Central memory CD4-positive, alpha-beta T cell (primary cell): ENCODE measurements around the gene SSH2.
"Not testable (repeated sequence)": the region's sequence is repeated elsewhere in the genome, so short reads cannot be mapped to it uniquely, and the experiment has no call there.

ENCODE experiments used
- DNase-seq: peaks from one replicate; pipeline ENCODE4 v3.0.0; 2022
- total RNA-seq, 3 experiments: gene quantifications; one replicate each; lab custom pipeline; 2026; lab: John Stamatoyannopoulos, UW

The SSH2 gene
- total RNA-seq, result 44.2 to 146 (median 140) reads per million in 3 experiments

- peak; percentile 84 for DNase-seq
Measured at GRCh38 chr17:29929533-29930408, at the start of gene SSH2. SSH2 (minus strand) TSS chr17:29930228; CDS start chr17:29930000, 228 bp downstream.

GRCh38 chr17:29977836-29978235 is 47.8 kb upstream of the SSH2 start:
- DNase-seq, result no peak

DNA sequence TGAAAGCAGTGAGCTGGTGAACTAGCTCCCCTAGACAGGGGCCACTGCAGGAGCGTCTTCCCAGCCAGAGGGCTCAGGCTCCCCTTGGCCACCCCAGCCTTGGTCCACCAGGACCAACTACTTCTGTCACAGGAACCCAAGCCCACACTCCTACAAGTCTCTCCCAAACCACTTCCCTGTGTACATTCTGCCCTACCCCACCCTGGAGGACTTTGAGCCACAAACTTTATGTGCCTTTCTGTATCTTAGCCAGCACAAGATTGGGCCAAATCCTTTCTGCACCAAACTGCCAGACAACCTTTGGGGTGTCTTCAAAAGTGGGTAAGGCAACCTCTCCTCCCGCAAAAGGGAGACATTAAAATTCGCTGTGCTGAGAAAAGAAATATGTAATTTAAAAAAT is 43.0 kb upstream of the SSH2 start:
- no peak for DNase-seq

DNA sequence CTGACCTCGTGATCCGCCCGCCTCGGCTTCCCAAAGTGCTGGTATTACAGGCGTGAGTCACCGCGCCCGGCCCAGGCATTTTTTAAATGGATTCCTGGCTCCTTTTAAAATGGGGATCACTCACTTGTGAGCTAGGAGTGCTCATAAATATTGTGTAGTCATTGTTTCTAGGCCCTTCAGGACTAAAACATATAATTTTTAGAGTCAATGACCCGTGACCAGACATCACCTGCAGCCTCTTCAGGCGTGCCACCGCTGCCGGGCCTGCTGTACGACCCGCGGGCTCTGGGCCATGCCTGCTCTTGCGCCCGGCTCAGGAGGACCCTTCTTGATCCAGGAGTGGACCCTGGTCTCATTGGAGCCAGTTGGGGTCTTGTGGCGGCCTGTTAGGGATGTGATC is 42.2 kb upstream of the SSH2 start:
- DNase-seq, result no peak

DNA sequence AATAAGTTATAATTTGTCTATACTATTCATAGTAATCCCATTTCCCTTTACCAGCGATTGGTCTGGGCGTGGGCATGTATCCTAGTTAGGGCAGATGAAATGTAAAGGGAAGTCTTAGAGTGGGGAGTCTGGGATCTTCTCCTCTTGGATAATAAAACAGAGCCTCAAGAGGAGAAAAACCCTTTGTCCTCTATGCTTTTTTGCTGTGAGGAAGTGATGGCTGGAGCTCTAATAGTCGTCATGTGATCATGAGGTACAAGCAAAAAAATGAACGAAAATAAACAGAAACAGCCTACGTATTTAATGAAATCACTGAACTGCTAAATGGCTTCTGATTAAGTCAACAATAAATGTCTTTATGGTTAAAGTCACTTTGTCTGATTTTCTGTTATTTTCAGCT is 38.2 kb upstream of the SSH2 start:
- no peak for DNase-seq

DNA sequence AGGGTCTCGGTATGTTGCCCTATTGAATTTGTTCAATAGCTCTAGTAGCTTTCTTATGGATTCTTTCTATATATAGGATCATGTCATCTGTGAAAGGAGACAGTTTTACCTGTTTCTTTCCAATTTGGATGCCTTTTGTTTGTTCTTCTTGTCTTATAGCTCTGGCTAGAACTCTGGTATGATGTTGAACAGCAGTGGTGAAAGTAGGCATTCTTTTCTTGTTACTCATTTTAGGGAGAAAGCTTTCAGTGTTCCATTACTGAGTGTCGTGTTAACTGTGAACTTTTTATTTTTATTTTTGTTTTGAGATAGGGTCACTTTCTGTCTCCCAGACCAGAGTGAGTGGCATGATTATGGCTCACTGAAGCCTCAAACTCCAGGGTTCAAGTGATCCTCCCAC is 32.6 kb upstream of the SSH2 start:
- no peak for DNase-seq

- DNase-seq, result no peak
Measured at GRCh38 chr17:29959658-29960337, 29.8 kb upstream of the SSH2 start.

GRCh38 chr17:29958947-29959657 is 29.1 kb upstream of the SSH2 start:
- no peak for DNase-seq

GRCh38 chr17:29957488-29957887 is 27.5 kb upstream of the SSH2 start:
- DNase-seq, result not testable (repeated sequence)

DNA sequence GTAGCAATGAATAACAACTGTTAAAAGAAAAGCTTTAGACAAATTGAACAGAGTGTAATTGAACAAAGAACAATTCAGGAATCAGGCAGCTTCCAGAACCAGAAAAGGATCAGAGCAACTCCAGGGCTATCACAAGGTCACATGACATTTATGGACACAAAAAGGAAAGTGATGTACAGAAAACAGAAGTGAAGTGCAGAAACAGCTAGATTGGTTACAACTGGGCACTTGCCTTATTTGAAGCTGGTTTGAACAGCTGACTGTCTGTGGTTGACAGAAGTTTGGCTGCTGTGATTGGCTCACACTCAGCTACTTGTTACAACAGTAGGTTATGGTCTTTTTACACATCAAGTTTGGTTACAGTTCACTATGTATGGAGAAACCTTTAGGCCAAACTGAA is 26.2 kb upstream of the SSH2 start:
- DNase-seq, result no peak

- no peak for DNase-seq
Measured at GRCh38 chr17:29954405-29954804, 24.4 kb upstream of the SSH2 start.

- DNase-seq, result no peak
Measured at GRCh38 chr17:29949696-29950095, 19.7 kb upstream of the SSH2 start.

DNA sequence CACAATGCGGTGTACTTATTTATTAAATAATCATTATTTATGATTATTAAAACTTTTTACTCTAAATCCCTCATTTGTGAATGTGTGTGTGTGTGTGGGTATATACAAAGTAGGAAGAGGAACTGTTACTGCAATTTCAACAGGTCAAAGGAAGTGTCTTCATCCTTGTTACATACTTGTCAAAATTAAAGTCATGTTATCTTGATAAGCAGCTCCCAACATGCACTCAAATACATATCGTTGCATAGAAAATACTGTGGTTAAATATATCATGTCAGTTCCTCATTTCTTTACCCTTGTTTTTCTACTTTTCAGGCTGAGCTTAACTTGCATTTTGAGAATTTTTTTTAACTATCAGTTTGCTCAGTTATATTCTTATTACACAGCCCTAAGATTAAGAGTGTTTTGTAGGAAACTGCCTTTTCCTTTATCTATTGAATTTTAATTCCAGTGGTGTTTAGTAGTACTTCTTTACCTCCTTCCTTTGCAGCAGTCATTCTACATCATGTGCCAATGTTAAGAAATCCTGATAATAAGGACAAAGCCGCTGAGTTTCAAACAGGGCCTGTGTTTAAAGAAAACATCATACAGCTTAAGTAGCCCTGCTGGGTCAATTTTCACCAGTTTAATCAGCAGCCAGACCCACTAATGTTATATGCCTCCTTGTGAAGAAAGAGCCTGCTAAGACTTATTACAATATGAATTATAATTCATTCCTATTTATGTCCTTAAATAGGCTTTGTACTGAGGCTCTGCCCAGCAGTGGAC is 18.6 kb upstream of the SSH2 start:
- no peak for DNase-seq

- no peak for DNase-seq
Measured at GRCh38 chr17:29945281-29945680, 15.3 kb upstream of the SSH2 start.

DNA sequence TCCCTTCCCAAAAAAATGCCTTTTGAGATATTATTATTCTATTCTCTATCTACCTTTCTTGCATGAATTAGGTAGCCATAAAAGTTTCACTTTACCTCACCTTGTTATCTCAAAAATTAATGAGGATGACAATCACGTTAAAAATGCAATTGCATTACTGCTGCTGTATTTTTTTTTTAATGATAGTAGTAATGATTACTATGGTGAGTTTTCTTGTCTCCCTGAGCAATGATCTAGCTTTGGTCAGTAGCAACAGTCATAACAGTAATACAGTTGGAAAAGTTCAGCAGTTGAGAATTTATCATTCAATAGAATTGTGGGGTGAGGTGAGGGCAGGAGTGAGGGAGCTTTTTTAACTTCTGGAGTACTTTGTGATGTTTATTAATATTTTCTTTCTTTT is 11.3 kb upstream of the SSH2 start, which contains the start of gene EFCAB5:
Gene EFCAB5 (plus strand): TSS at position 301 of the 400 bp plus-strand sequence. CDS start 163 bp downstream, outside the sequence.
- DNase-seq, result no peak

DNA sequence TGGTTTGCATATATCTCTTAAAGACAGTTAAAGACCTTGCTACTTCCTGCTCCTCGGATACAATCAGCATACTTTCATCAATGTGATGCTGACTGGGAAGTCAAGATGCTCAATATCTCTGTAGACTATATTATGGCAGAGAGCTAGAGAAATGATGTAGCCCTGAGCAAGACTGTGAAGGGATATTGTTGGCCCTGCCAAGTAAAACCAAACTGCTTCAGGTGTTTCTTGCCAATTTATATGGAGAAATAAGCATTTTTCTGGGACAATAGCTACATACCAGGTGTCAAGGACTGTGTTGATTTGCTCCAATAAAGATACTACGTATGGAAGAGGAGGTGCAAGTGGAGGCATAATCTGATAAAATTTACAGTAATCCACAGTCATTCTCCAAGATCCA is 6.7 kb upstream of the SSH2 start:
- DNase-seq, result no peak

DNA sequence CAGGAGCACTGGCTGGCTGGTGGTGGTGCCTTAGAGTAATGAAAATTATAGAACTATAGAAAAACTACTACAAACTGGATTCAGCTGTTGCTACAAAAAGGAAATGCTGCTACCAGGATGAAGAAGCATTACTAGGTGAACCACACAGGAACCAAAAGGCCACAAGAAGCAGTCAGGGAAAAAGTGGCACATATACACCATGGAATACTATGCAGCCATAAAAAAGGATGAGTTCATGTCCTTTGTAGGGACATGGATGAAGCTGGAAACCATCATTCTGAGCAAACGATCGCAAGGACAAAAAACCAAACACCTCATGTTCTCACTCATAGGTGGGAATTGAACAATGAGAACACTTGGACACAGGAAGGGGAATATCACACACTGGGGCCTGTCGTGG is 5.9 kb upstream of the SSH2 start:
- not testable (repeated sequence) for DNase-seq

DNA sequence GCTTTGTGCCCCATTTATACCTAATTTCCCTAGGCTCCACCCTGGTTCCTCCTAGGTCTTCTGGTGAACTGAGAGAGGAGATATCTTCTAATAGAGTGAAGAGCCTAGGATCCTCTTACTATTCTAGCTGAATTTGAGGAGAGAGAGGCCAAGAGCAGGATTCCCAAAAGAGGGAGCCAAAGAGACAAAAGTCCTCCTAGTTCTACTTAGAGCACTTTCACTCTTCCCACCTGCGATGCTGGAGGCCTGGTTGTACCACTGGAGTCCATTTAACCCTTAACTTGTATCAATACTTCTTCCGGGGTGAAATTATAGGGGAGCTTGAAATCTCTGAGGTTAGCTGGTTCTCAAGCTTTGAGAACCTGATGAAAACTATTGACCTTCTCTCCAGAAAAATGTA is 3.4 kb upstream of the SSH2 start:
- DNase-seq, result no peak

GRCh38 chr17:29931231-29931932 is 1.4 kb upstream of the SSH2 start:
- peak; percentile 78 for DNase-seq

DNA sequence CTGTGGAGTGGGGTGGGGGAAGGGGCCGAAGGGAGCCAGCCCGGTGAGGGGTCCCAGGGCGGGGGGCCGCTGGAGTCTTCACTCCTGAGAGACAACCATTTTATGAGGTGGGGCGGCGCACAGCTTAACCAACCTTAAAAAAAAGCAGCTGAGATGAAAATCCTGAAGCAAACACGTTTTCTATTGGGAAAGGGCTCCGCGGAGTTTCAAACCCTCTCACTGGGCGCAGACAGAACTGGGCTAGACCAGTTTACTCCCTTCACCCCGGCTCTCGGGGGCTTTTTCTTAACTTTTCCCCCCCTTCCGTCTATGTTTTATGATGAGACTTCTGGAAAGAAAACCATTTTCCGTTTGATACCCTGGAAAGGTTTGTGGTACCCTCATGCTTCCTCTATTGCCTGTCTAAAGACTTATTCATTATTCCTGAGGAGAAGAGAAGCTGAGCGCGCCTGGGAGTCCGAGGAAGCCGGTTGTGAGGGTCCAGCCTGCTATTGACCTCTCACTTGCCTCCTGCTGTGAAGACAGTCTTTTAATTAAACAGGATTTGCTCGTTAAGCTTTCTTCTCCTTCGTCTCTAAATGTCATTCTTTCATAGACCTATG is 482 bp upstream of the SSH2 start:
- no peak for DNase-seq

- DNase-seq, result peak; percentile 3
Measured at GRCh38 chr17:29929006-29929532, 959 bp downstream of the SSH2 start.
